Skeletal muscle tissue (tissue), 4 donors: Measurements from ENCODE around the gene BARHL1. TPM values are rescaled to one million over a fixed set of nuclear protein-coding genes. Genes with fewer than 3 reads are reported as not detected.

Source experiments
- H3K27ac ChIP-seq: one replicate; pipeline ENCODE4 v1.7.0; 2013; ENCODE audit warnings: mild to moderate bottlenecking, low read depth, low read length, inconsistent platforms
- H3K27me3 ChIP-seq, 3 donors: one replicate each; pipeline ENCODE4 v1.7.0; 2013; ENCODE audit warnings: low read length in 3 of 3; ENCODE audit not compliant: control insufficient read depth in 3 of 3, insufficient read depth in 3 of 3
- H3K36me3 ChIP-seq, 3 donors: one replicate each; pipeline ENCODE4 v1.7.0; 2013; ENCODE audit warnings: low read length in 3 of 3; ENCODE audit not compliant: control insufficient read depth in 3 of 3, insufficient read depth in 3 of 3
- H3K4me1 ChIP-seq, 3 donors: one replicate each; pipeline ENCODE4 v1.7.0; 2013; ENCODE audit warnings: low read length in 3 of 3, mild to moderate bottlenecking in 3 of 3; ENCODE audit not compliant: control insufficient read depth in 3 of 3, insufficient read depth in 3 of 3
- H3K4me3 ChIP-seq, 3 donors: one replicate each; pipeline ENCODE4 v1.7.0; 2013; ENCODE audit warnings: low read length in 3 of 3
- H3K9ac ChIP-seq, 3 donors: one replicate each; pipeline ENCODE4 v1.7.0; 2013; ENCODE audit warnings: low read length in 3 of 3, mild to moderate bottlenecking in 3 of 3, moderate library complexity in 2 of 3, low read depth in 1 of 3
- H3K9me3 ChIP-seq, 3 donors: one replicate each; pipeline ENCODE4 v1.7.0; 2013; ENCODE audit warnings: low read length in 3 of 3; ENCODE audit not compliant: control insufficient read depth in 3 of 3
- total RNA-seq: library from RNA; depleted of rRNA; stranded (reverse); fragments of >200 nt; gene quantifications from one replicate; pipeline ENCODE4 v1.2.3, GENCODE V29; 2014
- donor health status: Osteomylitis.

The BARHL1 gene
- total RNA-seq, 1 donor from 2014 or later = not detected

GRCh38 chr9:132628746-132629145 lies 46.3 kb downstream of the BARHL1 start:
- H3K4me3 ChIP-seq = no peak overlapping the region
- no peaks in the 10 kb centered on the region for H3K27me3 ChIP-seq
- no peaks in the 10 kb centered on the region for H3K4me1 ChIP-seq
- H3K9ac ChIP-seq = no peak overlapping the region
- H3K27ac ChIP-seq = no peak overlapping the region
- peaks cover 35 to 58% (median 55%) of the 10 kb centered on the region in 3 donors for H3K36me3 ChIP-seq
- H3K9me3 ChIP-seq = no peaks in the 10 kb centered on the region

GRCh38 chr9:132630116-132630515 lies 47.7 kb downstream of the BARHL1 start:
- Histone ChIP-seq H3K4me3 (no peak overlapping the region), H3K27me3 (no peaks in the 10 kb centered on the region), H3K36me3 (peaks cover 35 to 57% (median 53%) of the 10 kb centered on the region in 3 donors), H3K9ac (no peak overlapping the region), H3K27ac (no peak overlapping the region), H3K4me1 (no peaks in the 10 kb centered on the region), H3K9me3 (no peaks in the 10 kb centered on the region)

GRCh38 chr9:132630811-132631210 lies 48.4 kb downstream of the BARHL1 start:
- Histone ChIP-seq H3K27ac (no peak overlapping the region), H3K4me1 (no peaks in the 10 kb centered on the region), H3K9ac (no peak overlapping the region), H3K27me3 (no peaks in the 10 kb centered on the region), H3K4me3 (no peak overlapping the region), H3K9me3 (no peaks in the 10 kb centered on the region), H3K36me3 (peaks cover 32 to 56% (median 52%) of the 10 kb centered on the region in 3 donors)

- H3K36me3 ChIP-seq = peaks cover 30 to 54% (median 53%) of the 10 kb centered on the region in 3 donors
- H3K27me3 ChIP-seq = no peaks in the 10 kb centered on the region
- H3K27ac ChIP-seq = no peak overlapping the region
- no peaks in the 10 kb centered on the region for H3K9me3 ChIP-seq
- H3K4me1 ChIP-seq = no peaks in the 10 kb centered on the region
- no peak overlapping the region for H3K9ac ChIP-seq
- no peak overlapping the region for H3K4me3 ChIP-seq
Measured at GRCh38 chr9:132631280-132631679, 48.9 kb downstream of the BARHL1 start.

- Histone ChIP-seq H3K4me3 (no peak overlapping the region), H3K4me1 (no peaks in the 10 kb centered on the region), H3K27me3 (no peaks in the 10 kb centered on the region), H3K36me3 (peaks cover 31 to 56% (median 51%) of the 10 kb centered on the region in 3 donors), H3K27ac (no peak overlapping the region), H3K9ac (no peak overlapping the region), H3K9me3 (no peaks in the 10 kb centered on the region)
Measured at GRCh38 chr9:132631685-132632084, 49.3 kb downstream of the BARHL1 start.

- Histone ChIP-seq H3K9ac (no peak overlapping the region), H3K4me3 (no peak overlapping the region), H3K27me3 (no peaks in the 10 kb centered on the region), H3K9me3 (no peaks in the 10 kb centered on the region), H3K36me3 (peaks cover 35 to 55% (median 44%) of the 10 kb centered on the region in 3 donors), H3K4me1 (no peaks in the 10 kb centered on the region), H3K27ac (no peak overlapping the region)
Measured at GRCh38 chr9:132632413-132633129, 50.2 kb downstream of the BARHL1 start.

GRCh38 chr9:132634327-132634726 lies 51.9 kb downstream of the BARHL1 start:
- Histone ChIP-seq H3K27me3 (no peaks in the 10 kb centered on the region), H3K4me3 (no peak overlapping the region), H3K9ac (no peak overlapping the region), H3K4me1 (no peaks in the 10 kb centered on the region), H3K9me3 (no peaks in the 10 kb centered on the region), H3K36me3 (peaks cover 25 to 42% (median 38%) of the 10 kb centered on the region in 3 donors), H3K27ac (no peak overlapping the region)

- Histone ChIP-seq H3K27ac (no peak overlapping the region), H3K36me3 (peaks cover 21 to 39% (median 34%) of the 10 kb centered on the region in 3 donors), H3K9me3 (no peaks in the 10 kb centered on the region), H3K9ac (no peak overlapping the region), H3K27me3 (no peaks in the 10 kb centered on the region), H3K4me3 (no peak overlapping the region), H3K4me1 (no peaks in the 10 kb centered on the region)
Measured at GRCh38 chr9:132637351-132637750, 54.9 kb downstream of the BARHL1 start.

- no peaks in the 10 kb centered on the region for H3K9me3 ChIP-seq
- H3K4me3 ChIP-seq = no peak overlapping the region
- peaks cover 21 to 39% (median 34%) of the 10 kb centered on the region in 3 donors for H3K36me3 ChIP-seq
- H3K27ac ChIP-seq = no peak overlapping the region
- H3K9ac ChIP-seq = no peak overlapping the region
- no peaks in the 10 kb centered on the region for H3K4me1 ChIP-seq
- H3K27me3 ChIP-seq = no peaks in the 10 kb centered on the region
Measured at GRCh38 chr9:132637801-132638200, 55.4 kb downstream of the BARHL1 start.

GRCh38 chr9:132638240-132638639 lies 55.8 kb downstream of the BARHL1 start:
- no peak overlapping the region for H3K9ac ChIP-seq
- no peaks in the 10 kb centered on the region for H3K4me1 ChIP-seq
- H3K27me3 ChIP-seq = no peaks in the 10 kb centered on the region
- H3K36me3 ChIP-seq = peaks cover 21 to 41% (median 38%) of the 10 kb centered on the region in 3 donors
- H3K9me3 ChIP-seq = no peaks in the 10 kb centered on the region
- H3K27ac ChIP-seq = no peak overlapping the region
- H3K4me3 ChIP-seq = no peak overlapping the region
